B cell (primary cell): ENCODE data around the gene ALOX15.

Experiments
- EZH2 ChIP-seq: IDR thresholded peaks from 2 replicates; pipeline ENCODE4 v1.6.1; 2012; ENCODE audit warnings: borderline replicate concordance, low read depth, mild to moderate bottlenecking, moderate library complexity, low read length; ENCODE audit not compliant: insufficient read depth, poor library complexity, severe bottlenecking
- TF ChIP-seq, protein P1 (sequence below): fragments of 200-600 bp; IDR thresholded peaks from one replicate; pipeline ENCODE4 v1.8.0; 2022; ENCODE audit warnings: antibody characterized with exemption, mild to moderate bottlenecking

- TF ChIP-seq, protein P1, sequence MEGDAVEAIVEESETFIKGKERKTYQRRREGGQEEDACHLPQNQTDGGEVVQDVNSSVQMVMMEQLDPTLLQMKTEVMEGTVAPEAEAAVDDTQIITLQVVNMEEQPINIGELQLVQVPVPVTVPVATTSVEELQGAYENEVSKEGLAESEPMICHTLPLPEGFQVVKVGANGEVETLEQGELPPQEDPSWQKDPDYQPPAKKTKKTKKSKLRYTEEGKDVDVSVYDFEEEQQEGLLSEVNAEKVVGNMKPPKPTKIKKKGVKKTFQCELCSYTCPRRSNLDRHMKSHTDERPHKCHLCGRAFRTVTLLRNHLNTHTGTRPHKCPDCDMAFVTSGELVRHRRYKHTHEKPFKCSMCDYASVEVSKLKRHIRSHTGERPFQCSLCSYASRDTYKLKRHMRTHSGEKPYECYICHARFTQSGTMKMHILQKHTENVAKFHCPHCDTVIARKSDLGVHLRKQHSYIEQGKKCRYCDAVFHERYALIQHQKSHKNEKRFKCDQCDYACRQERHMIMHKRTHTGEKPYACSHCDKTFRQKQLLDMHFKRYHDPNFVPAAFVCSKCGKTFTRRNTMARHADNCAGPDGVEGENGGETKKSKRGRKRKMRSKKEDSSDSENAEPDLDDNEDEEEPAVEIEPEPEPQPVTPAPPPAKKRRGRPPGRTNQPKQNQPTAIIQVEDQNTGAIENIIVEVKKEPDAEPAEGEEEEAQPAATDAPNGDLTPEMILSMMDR, result no peak
- TF ChIP-seq EZH2, result no peak
Observed at GRCh38 chr17:4587195-4587594, 54.3 kb downstream of the ALOX15 start.
